ENCODE measurements around the gene CCR5AS.

Gene CCR5AS

GRCh38 chr3:46353647-46354410, 53.0 kb downstream of the CCR5AS start, which contains the start of gene CCR2:
TSS of gene CCR2 (plus strand) at chr3:46354111. CDS start at chr3:46357528, 3,417 bp downstream.
- Histone ChIP-seq H3K9me3 (no peaks in the 10 kb centered on the region), H3K27me3 (no peaks in the 10 kb centered on the region), H3K4me3 (no peak within 1 kb of the TSS), H3K36me3 (replicated peaks in 1 of 2; ENCODE audit: insufficient read depth in 1 of 2, low read depth in 2 of 2) (no peaks in the 10 kb centered on the region), H3K27ac (no peak within 1 kb of the TSS), H3K4me1 (no peaks in the 10 kb centered on the region)
- TF ChIP-seq POLR2A (IDR thresholded peaks at IDR 0.05) = no peak
- TF ChIP-seq CTCF (IDR thresholded peaks at IDR 0.05) = no peak
- ATAC-seq (no peak), DNase-seq (no peak)
- intact Hi-C loops (cut with DNase I) = no loop called here
- WGBS, 2 donors = 46 to 57% methylated on average over 7 of the region's 7 CpGs

GRCh38 chr3:46353090-46353489, 53.8 kb downstream of the CCR5AS start:
- DNase-seq (no peak), ATAC-seq (no peak)
- Histone ChIP-seq H3K4me1 (no peaks in the 10 kb centered on the region), H3K27me3 (no peaks in the 10 kb centered on the region), H3K4me3 (no peak overlapping the region), H3K27ac (no peak overlapping the region), H3K36me3 (replicated peaks in 1 of 2; ENCODE audit: insufficient read depth in 1 of 2, low read depth in 2 of 2) (no peaks in the 10 kb centered on the region), H3K9me3 (no peaks in the 10 kb centered on the region)
- WGBS, 2 donors = 56 to 68% methylated on average over 4 of the region's 4 CpGs
- TF ChIP-seq POLR2A (IDR thresholded peaks at IDR 0.05) = no peak
- no peak for TF ChIP-seq CTCF (IDR thresholded peaks at IDR 0.05)
- intact Hi-C loops (cut with DNase I) = no loop called here

- Histone ChIP-seq H3K27ac (no peak overlapping the region), H3K4me3 (no peak overlapping the region), H3K36me3 (replicated peaks in 1 of 2; ENCODE audit: insufficient read depth in 1 of 2, low read depth in 2 of 2) (no peaks in the 10 kb centered on the region), H3K9me3 (no peaks in the 10 kb centered on the region), H3K27me3 (no peaks in the 10 kb centered on the region), H3K4me1 (no peaks in the 10 kb centered on the region)
- intact Hi-C loops (cut with DNase I) = no loop called here
- WGBS, 2 donors = 74% methylated on average over 3 of the region's 3 CpGs
- DNase-seq (peak in 1 of 4 donors; percentile 13), ATAC-seq (no peak)
- no peak for TF ChIP-seq CTCF (IDR thresholded peaks at IDR 0.05)
- no peak for TF ChIP-seq POLR2A (IDR thresholded peaks at IDR 0.05)
Observed at GRCh38 chr3:46351646-46352045, 55.2 kb downstream of the CCR5AS start.

GRCh38 chr3:46350262-46350565, 56.7 kb downstream of the CCR5AS start:
- Histone ChIP-seq H3K4me3 (no peak overlapping the region), H3K27ac (no peak overlapping the region), H3K36me3 (replicated peaks in 1 of 2; ENCODE audit: insufficient read depth in 1 of 2, low read depth in 2 of 2) (no peaks in the 10 kb centered on the region), H3K9me3 (no peaks in the 10 kb centered on the region), H3K4me1 (no peaks in the 10 kb centered on the region), H3K27me3 (no peaks in the 10 kb centered on the region)
- 38 to 65% methylated on average over 1 of the region's 1 CpG for WGBS, 2 donors
- DNase-seq (no peak), ATAC-seq (no peak)
- TF ChIP-seq CTCF (IDR thresholded peaks at IDR 0.05) (no peak), POLR2A (IDR thresholded peaks at IDR 0.05) (no peak)
- intact Hi-C loops (cut with DNase I) = no loop called here
